HepG2 (cell line): ENCODE measurements around the gene SHPK. TPM values are rescaled to one million over a fixed set of nuclear protein-coding genes. Genes with fewer than 3 reads are reported as not detected.
A peak's percentile ranks its signal among the peaks of the same experiment; 100 is the strongest.

Experiments used
- ARID5B ChIP-seq: IDR thresholded peaks from 2 replicates; pipeline ENCODE4 v1.4.0; 2020; ENCODE audit warnings: mild to moderate bottlenecking, missing genetic modification reagents
- CENPBD1 ChIP-seq: sonication (generic); formaldehyde crosslinking; IDR thresholded peaks from 2 replicates; pipeline ENCODE4 v1.8.0; 2022; ENCODE audit warnings: missing genetic modification reagents, low read depth, mild to moderate bottlenecking, borderline replicate concordance
- ERF ChIP-seq: IDR thresholded peaks from 2 replicates; pipeline ENCODE4 v1.6.1; 2018; ENCODE audit warnings: missing biosample characterization, missing genetic modification reagents
- ETV6 ChIP-seq: sonication (generic); formaldehyde crosslinking; conservative IDR thresholded peaks from 2 replicates; pipeline ENCODE4 v1.4.0; 2020; ENCODE audit warnings: missing genetic modification reagents
- FUBP1 ChIP-seq: sonication (generic); formaldehyde crosslinking; IDR thresholded peaks from 2 replicates; pipeline ENCODE4 v1.5.1; 2020; ENCODE audit warnings: missing genetic modification reagents, mild to moderate bottlenecking, borderline replicate concordance
- MAF1 ChIP-seq: sonication (generic); formaldehyde crosslinking; IDR thresholded peaks from 2 replicates; pipeline ENCODE4 v1.5.0; 2020; ENCODE audit warnings: missing genetic modification reagents, borderline replicate concordance
- MAZ ChIP-seq, 2 experiments: sonication (generic) in 1 of 2; formaldehyde crosslinking in 1 of 2; IDR thresholded peaks; 2 replicates each; pipeline versions ENCODE4 v1.5.0 to v1.6.1; 2012 to 2020; ENCODE audit warnings: low read depth in 2 of 2, mild to moderate bottlenecking in 2 of 2, borderline replicate concordance in 1 of 2, improper control_type of control experiment in 1 of 2, low read length in 1 of 2, missing genetic modification reagents in 1 of 2, moderate library complexity in 1 of 2
- NFE2 ChIP-seq: sonication (generic); formaldehyde crosslinking; IDR thresholded peaks from 2 replicates; pipeline ENCODE4 v1.4.0; 2020; ENCODE audit warnings: missing genetic modification reagents
- SRSF4 ChIP-seq: fragments of 200-400 bp; formaldehyde crosslinking; IDR thresholded peaks from one replicate; pipeline ENCODE4 v1.6.1; 2018; ENCODE audit warnings: mild to moderate bottlenecking, low read depth, low read length, moderate library complexity; ENCODE audit not compliant: poor library complexity, severe bottlenecking
- THAP9 ChIP-seq: sonication (generic); formaldehyde crosslinking; IDR thresholded peaks from 2 replicates; pipeline ENCODE4; 2020; ENCODE audit warnings: missing genetic modification reagents, mild to moderate bottlenecking, borderline replicate concordance
- ZBTB42 ChIP-seq: sonication (generic); formaldehyde crosslinking; IDR thresholded peaks from 2 replicates; pipeline ENCODE4 v1.5.0; 2020; ENCODE audit warnings: mild to moderate bottlenecking, missing genetic modification reagents
- ZGPAT ChIP-seq: IDR thresholded peaks from 2 replicates; pipeline ENCODE4 v1.6.1; 2016; ENCODE audit warnings: mild to moderate bottlenecking
- ZNF143 ChIP-seq: sonication (generic); formaldehyde crosslinking; IDR thresholded peaks from 2 replicates; pipeline ENCODE4 v1.4.0; 2020; ENCODE audit warnings: missing genetic modification reagents
- ZNF430 ChIP-seq: sonication (generic); formaldehyde crosslinking; IDR thresholded peaks from 2 replicates; pipeline ENCODE4 v1.9.0; 2021; ENCODE audit warnings: mild to moderate bottlenecking, missing genetic modification reagents
- polyA plus RNA-seq, 8 experiments: library from polyadenylated mRNA; depleted of rRNA in 3 of 8; stranded (reverse) in 7 of 8; unstranded in 1 of 8; fragments of >200 nt; fragmentation: Illumina TruSeq in 4 of 8; extraction: Trizol in 4 of 8; gene quantifications; 2 replicates each; pipeline versions ENCODE4 v1.2.1 to v1.2.3, GENCODE V29; 2011 to 2016; ENCODE audit warnings: low read depth in 4 of 8, missing spikeins in 1 of 8, mixed read lengths in 1 of 8; ENCODE audit not compliant: insufficient read depth in 1 of 8
- total RNA-seq, 5 experiments: library from RNA; depleted of rRNA; stranded (reverse); fragments of >200 nt; fragmentation: Illumina TruSeq; extraction: Trizol; gene quantifications; 2 replicates each; pipeline ENCODE4 v1.2.3, GENCODE V29; 2016; ENCODE audit warnings: low read depth in 1 of 5

The SHPK gene
- total and polyA plus RNA-seq, 2 of the 13 experiments (the other 11 are each of a cell fraction or from before 2014, with no cell fraction given): 16.2 to 30.9 TPM

- TF ChIP-seq MAZ (IDR thresholded peaks at IDR 0.05; ENCODE audit: borderline replicate concordance, low read depth, low read length) (no peak), MAZ (CRISPR knock-in tag; IDR thresholded peaks at IDR 0.05; ENCODE audit: low read depth) (no peak), CENPBD1 (no peak), ARID5B (CRISPR knock-in tag) (0 out of 2 replicates have a peak, but pooled peaks have one; percentile 9), ZBTB42 (CRISPR knock-in tag) (no peak), NFE2 (no peak), ERF (CRISPR knock-in tag) (0 out of 2 replicates have a peak, but pooled peaks have one; percentile 18), MAF1 (CRISPR knock-in tag) (no peak), SRSF4 (no peak), THAP9 (CRISPR knock-in tag) (peak; percentile 38; the same call in 1 of the 2 replicates), ZNF143 (peak; percentile 65), ZGPAT (peak; percentile 47; the same call in 1 of the 2 replicates), ZNF430 (CRISPR knock-in tag) (peak; percentile 38; the same call in 1 of the 2 replicates), FUBP1 (CRISPR knock-in tag) (no peak), ETV6 (CRISPR knock-in tag) (no peak)
Measured at GRCh38 chr17:3678095-3678820, 42.2 kb upstream of the SHPK start (continued).
